GM03348 (cell line): Measurements from ENCODE around the gene IL26.
"Not testable (repeated sequence)": the region's sequence is repeated elsewhere in the genome, so short reads cannot be mapped to it uniquely, and the experiment has no call there.

Experiments
- DNase-seq: peaks from one replicate; pipeline ENCODE4 v3.0.0; 2012; ENCODE audit warnings: low spot score

IL26 gene

GRCh38 chr12:68199127-68199526, 26.5 kb downstream of the IL26 start:
- DNase-seq = no peak

DNA sequence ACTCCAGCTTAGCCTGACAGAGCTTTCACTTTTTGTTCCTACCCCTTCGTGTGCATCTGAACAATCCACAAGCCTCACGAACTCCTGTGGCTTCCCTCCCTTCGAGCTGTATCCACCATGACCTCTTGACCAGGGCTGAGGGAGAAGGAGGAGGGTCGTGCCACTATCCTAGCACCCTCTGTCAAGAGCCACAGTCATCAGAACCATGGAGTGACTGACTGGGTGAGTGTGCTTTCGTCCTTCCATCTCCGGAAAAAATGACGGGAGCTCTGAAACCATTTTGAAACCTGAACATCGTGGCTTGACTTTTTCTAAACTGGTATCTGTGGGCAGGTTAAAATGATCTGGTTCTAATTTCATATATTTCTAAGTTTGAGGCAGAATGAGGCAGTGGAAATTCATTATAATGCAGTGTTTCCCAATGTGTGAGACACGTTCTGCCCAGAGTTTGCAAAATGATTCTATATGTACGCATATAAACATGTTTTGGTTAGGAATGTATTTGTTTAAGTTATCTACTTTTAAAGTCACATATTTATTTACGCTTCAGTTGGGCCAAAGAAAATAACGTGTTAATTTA, 27.0 kb downstream of the IL26 start:
- no peak for DNase-seq

DNA sequence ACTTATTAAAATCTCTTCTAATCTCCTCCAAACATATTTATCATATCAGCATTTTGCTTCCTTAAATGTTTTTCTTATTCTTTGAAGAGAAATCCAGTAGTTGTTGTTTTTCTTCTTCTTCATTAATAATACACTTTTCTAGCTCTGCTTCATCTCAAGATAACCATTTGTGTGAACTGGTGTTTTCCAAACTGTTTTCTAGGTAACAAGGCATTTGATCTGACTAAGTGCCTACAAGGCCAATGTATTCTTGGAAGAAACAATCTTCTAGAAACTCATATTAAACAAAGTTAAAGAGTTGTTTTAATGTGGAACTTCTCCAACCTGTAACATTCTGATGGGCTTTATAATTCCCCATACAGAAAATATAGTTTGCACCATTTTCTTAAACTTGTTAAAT, 35.3 kb downstream of the IL26 start:
- DNase-seq = no peak

DNA sequence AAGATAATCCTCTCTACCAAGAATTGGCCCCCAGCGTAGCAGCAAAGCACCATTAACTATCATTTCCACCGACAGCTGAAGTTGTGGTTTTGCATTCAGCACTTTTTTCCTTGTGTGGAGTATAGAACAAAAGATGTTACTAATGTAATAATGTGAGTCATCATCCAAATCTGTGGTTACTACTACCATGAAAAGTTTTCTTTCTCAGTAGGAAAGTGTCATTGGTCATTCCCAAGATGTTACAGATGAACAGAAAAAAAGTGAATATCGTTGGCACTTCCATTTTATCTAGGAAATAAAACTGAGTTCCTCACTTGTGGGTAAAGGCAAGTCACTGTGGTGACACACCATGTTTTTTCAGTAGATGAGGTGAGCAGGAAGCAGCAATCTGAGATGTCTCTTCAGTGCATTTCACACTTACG, 35.8 kb downstream of the IL26 start:
- DNase-seq = peak; percentile 31

GRCh38 chr12:68185598-68185997, 40.0 kb downstream of the IL26 start:
- no peak for DNase-seq

DNA sequence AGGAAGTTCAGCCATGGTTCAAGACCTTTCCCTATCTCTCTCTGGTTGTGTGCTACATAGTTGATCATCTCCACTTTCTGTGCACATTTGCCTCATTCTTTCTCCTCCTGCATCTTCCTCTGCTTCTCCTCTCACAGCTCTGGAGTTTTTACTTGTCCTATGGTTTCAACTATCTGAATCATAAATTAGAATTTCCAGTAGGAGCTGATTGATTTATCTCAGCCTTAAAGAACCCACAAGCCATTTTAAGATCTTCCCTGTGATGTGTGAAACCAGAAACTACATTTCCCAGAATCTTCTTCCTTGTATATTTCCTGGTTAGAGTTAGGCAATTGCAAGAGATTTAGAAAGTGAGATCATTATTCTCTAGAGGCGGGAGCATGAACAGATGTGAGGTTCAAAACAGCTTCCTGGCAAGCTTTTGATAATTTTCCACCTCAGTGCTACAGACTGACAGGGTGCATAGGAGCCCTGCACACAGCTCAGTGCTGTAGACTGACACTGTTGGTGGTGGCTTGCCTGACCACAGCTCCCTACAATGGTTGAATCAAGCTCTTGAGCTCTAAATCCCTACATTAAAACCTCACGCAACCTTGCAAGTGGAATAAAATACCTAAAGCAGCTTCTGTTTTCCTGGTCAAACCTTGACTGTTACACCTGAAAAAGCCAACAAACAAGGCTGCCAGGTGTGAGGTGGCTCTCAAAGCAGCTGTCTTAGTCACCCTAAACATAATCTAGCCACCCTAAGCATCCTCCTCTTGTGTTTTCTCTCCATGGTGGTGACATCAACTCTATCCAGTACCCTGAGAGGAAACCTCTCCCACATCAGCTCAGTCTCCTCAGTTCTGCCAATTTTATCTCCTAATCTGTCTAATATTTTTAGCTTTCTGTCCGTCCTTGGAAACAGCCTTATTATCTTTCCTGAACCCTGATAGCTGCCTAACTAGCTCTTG, 44.5 kb downstream of the IL26 start:
- DNase-seq = no peak

- DNase-seq = no peak
Measured at GRCh38 chr12:68178774-68179439, 46.7 kb downstream of the IL26 start.

DNA sequence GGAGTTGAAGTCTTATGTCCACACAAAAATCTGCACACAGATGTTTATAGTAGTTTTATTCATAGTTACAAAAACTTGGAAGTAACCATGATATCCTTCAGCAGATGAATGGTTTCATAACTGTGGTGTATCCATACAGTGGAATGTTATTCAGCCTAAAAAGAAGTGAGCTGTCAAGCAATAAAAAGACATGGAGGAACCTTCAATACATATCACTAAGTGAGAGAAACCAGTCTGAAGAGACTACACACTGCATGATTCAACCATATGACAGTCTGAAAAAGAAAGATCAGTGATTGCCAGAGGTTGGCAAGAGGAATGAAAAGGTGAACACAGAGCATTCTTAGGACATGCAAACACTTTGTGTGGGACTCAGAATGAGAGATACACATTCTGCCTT, 47.4 kb downstream of the IL26 start:
- DNase-seq = no peak

- no peak for DNase-seq
Measured at GRCh38 chr12:68177562-68177961, 48.0 kb downstream of the IL26 start.

DNA sequence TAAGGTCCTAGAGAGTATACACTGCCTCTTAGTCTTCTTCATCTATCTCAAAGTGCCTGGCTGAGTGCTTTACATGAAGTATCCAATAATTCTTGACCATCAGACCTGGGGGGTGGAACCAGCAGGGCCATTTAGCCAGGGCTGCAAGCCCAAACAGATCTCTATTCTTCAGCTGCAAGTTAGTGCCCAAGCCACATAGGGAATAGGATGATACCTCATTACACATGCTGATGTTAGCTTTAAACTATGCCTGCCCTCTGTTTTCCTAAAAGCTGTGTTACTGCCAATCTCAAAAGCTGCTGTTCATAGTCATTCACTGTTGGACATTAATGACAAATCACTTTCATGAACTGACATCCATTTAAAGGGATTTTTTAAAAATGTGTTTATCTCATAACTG, 49.4 kb downstream of the IL26 start:
- DNase-seq = no peak

DNA sequence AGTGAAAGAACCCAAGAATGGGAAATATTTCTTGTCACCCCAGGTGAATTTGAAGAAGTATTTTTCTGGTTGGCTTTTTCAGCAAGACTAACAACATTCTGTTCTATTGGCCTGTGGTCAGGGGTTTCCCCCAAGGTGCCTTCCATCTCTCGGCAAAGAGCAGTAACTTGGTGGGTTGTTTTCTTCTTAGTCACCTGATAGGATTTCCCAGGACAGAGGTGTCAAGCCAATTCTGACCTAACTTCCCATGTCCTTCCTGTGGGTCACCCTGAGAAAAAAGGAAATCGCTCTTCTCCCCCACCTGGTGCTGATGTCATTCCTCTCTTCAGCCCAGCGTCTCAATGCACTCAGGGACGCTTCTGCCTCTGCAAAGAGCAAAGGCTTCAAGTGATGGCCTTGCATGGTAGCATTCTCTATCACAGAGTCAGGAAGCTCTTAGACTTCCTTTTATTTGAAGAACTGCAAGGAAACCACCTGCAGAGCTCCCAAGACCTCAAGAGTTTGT, 50.0 kb downstream of the IL26 start:
- DNase-seq = no peak

DNA sequence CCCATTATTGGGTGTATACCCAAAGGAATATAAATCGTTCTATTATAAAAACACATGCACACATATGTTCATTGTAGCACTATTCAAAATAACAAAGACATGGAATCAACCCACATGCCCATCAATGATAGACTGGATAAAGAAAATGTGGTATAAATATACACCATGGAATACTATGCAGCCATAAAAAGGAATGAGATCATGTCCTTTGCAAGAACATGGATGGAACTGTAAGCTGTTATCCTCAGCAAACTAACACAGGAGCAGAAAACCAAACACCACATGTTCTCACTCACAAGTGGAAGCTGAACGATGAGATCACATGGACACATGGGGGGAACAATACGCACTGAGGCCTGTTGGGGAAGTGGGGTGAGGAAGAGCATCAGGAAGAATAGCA, 50.8 kb downstream of the IL26 start:
- not testable (repeated sequence) for DNase-seq

- DNase-seq = no peak
Measured at GRCh38 chr12:68173792-68174191, 51.8 kb downstream of the IL26 start.

DNA sequence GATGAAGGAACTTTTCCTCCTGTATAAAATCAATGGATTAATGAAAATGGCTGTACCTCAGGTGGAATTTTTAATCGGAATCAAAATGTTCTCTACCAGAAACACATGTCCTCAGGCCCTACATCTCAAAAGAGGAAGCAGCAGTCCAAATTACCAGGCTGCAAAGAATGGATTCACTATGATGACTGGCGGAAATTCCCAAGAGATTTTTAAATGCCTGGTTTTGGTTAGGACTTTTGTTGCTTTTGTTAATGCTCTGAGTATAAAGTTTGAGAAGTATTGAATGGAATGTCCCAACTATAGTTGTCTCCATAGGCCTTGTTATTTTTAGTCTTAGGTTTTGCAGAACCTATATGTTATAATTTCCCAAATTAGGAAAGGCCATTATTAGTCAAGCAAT, 54.9 kb downstream of the IL26 start:
- no peak for DNase-seq

- DNase-seq = no peak
Measured at GRCh38 chr12:68169213-68169889, 56.3 kb downstream of the IL26 start.

DNA sequence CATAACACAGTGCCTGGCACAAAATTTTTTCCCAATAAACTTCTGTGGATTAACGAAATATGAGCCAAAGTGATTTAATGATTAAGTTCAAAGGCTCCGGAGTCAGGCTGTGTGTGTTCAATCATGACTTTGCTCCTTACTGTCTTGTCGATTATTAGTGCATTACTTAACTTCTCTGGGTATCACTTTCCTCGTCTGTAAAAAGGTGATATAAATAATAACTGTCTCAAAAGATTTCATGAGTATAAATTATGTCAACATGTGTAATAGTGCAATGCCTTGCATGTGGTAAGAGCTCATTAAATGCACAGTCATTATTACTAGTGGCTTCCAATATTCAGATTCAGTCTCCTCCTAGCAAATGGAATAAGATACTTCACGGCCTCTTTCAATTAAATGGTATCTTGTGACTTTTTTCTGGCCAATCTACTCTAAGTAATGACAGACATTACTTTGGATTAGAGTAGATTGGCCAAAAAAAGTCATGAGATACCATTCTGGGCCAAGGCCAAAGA, 59.2 kb downstream of the IL26 start:
- DNase-seq = no peak

DNA sequence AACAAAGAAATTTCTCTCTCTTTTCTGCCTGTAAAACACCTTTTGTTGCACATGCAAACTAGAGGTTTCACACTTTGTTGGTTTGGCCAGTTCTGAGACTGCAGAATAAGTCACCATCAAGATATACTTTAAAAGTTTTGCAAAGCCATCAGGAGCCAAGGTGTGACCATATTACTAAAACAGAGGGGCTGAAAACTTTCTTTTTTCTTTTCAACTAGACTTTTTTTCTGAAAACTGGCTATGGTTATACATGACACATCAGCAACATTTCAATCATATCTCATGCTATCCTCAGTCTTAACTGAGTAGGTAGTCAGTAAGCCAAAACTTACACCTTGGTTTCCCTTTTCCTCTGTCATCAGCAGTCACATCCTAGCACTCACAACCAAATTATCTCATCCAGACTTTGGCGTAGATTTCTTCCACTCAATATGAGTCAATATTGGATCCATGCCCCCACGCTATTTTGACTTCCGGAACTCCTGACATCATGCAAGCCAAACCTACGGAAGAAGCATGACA, 62.0 kb downstream of the IL26 start:
- DNase-seq = no peak

DNA sequence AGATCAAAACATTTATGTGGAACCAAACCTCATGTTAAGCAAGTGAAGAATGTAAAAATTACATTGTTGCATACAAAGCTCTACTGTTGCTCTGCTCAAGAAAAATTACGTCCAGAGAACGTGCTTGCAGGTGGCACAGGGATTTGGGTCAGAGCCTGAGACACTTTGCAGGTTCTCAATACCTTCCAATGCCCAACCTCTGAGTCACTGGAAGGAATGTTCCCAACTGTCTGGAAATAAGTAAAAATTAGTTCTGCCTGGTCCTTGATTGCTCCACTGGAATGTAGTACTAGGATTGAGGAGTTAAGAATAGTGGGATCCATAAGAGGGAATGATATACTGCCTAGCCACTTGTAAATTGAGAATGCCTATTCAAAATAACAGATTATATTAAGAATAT, 63.2 kb downstream of the IL26 start:
- no peak for DNase-seq

- DNase-seq = no peak
Measured at GRCh38 chr12:68159681-68160304, 65.8 kb downstream of the IL26 start, which contains the start of gene IFNG. IFNG (minus strand) TSS chr12:68159740; CDS start chr12:68159615, 125 bp downstream.

DNA sequence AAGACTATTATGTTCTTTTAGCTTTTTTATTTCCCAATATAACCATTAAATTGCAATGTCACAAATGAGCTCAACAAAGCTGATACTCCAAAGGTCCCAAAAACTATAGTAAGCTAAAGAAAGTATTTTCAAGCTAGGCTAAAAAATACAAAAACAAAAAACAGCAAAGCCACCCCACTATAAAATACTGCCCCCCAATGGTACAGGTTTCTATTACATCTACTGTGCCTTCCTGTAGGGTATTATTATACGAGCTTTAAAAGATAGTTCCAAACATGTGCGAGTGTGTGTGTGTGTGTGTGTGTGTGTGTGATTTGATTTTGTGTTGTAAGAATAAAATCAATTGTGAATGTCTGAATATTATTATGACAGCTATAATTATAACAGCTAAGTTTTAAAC, 67.2 kb downstream of the IL26 start:
- DNase-seq = peak; percentile 15

- DNase-seq = no peak
Measured at GRCh38 chr12:68157380-68157779, 68.2 kb downstream of the IL26 start.
